ENCODE data around the gene TOMM20. TPM values are rescaled to one million over a fixed set of nuclear protein-coding genes. Genes with fewer than 3 reads are reported as not detected.

Gene TOMM20
- total RNA-seq, 1 experiment from 2014 or later, result 101 TPM

DNA sequence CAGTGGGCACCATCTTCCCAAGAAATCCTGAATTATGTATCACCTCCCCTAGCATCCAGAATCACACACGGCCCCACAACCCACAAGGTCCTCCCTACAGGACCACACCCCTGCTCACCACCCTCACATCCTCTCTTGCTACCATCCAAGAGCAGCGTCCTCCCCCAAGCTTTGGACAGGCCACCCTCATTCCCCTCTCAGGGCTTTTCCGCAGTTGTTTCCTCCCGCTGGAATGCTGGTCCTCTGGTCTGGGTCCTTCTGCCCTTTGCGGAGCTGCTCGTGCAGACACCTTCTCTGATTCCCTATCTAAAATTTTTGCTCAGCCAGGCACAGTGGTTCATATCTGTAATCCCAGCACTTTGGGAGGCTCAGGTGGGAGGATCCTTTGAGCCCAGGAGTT, 56.5 kb downstream of the TOMM20 start:
- POLR2A ChIA-PET, result interaction anchor here (0.6 kb wide), 1 partner anchor 461 kb away, joined by 4 read pairs; no protein-coding TSS in a partner anchor
- in situ Hi-C loops (cut with HindIII; ENCODE audit: low pct_unique_long_range_greater_than_20kb, low sequenced_read_pairs) (loop anchor here (10.0 kb wide), 2 partner anchors 117 to 327 kb away; no protein-coding TSS in a partner anchor), intact Hi-C loops (cut with micrococcal nuclease; ENCODE audit: unreplicated experiment) (loop anchor here (10.0 kb wide), 1 partner anchor 197 kb away; no protein-coding TSS in a partner anchor)
- Histone ChIP-seq H3K27ac (ENCODE audit: low read length) (peak overlapping the region; percentile 100), H3K36me3 (ENCODE audit: control insufficient read depth, insufficient read depth, low read length) (no peaks in the 10 kb centered on the region), H3K27me3 (ENCODE audit: control insufficient read depth, insufficient read depth, low read length) (no peaks in the 10 kb centered on the region), H3K4me1 (ENCODE audit: control insufficient read depth, insufficient read depth, low read length) (peaks cover 87% of the 10 kb centered on the region), H3K9me3 (ENCODE audit: control insufficient read depth, insufficient read depth, low read depth, low read length) (no peaks in the 10 kb centered on the region), H3K4me3 (ENCODE audit: low read depth in 2 of 2, low read length in 2 of 2) (no peak overlapping the region)
- TF ChIP-seq, protein P1, sequence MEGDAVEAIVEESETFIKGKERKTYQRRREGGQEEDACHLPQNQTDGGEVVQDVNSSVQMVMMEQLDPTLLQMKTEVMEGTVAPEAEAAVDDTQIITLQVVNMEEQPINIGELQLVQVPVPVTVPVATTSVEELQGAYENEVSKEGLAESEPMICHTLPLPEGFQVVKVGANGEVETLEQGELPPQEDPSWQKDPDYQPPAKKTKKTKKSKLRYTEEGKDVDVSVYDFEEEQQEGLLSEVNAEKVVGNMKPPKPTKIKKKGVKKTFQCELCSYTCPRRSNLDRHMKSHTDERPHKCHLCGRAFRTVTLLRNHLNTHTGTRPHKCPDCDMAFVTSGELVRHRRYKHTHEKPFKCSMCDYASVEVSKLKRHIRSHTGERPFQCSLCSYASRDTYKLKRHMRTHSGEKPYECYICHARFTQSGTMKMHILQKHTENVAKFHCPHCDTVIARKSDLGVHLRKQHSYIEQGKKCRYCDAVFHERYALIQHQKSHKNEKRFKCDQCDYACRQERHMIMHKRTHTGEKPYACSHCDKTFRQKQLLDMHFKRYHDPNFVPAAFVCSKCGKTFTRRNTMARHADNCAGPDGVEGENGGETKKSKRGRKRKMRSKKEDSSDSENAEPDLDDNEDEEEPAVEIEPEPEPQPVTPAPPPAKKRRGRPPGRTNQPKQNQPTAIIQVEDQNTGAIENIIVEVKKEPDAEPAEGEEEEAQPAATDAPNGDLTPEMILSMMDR (IDR thresholded peaks at IDR 0.05), result no peak
- TF ChIP-seq POLR2AphosphoS5 (IDR thresholded peaks at IDR 0.05; ENCODE audit: low read depth, low read length) (no peak), TCF7L2 (IDR thresholded peaks at IDR 0.05; ENCODE audit: low read depth, low read length) (no peak), SIN3A (IDR thresholded peaks at IDR 0.05; ENCODE audit: borderline replicate concordance, insufficient read depth, low read depth, low read length) (no peak)
- TF ChIP-seq, protein P2, sequence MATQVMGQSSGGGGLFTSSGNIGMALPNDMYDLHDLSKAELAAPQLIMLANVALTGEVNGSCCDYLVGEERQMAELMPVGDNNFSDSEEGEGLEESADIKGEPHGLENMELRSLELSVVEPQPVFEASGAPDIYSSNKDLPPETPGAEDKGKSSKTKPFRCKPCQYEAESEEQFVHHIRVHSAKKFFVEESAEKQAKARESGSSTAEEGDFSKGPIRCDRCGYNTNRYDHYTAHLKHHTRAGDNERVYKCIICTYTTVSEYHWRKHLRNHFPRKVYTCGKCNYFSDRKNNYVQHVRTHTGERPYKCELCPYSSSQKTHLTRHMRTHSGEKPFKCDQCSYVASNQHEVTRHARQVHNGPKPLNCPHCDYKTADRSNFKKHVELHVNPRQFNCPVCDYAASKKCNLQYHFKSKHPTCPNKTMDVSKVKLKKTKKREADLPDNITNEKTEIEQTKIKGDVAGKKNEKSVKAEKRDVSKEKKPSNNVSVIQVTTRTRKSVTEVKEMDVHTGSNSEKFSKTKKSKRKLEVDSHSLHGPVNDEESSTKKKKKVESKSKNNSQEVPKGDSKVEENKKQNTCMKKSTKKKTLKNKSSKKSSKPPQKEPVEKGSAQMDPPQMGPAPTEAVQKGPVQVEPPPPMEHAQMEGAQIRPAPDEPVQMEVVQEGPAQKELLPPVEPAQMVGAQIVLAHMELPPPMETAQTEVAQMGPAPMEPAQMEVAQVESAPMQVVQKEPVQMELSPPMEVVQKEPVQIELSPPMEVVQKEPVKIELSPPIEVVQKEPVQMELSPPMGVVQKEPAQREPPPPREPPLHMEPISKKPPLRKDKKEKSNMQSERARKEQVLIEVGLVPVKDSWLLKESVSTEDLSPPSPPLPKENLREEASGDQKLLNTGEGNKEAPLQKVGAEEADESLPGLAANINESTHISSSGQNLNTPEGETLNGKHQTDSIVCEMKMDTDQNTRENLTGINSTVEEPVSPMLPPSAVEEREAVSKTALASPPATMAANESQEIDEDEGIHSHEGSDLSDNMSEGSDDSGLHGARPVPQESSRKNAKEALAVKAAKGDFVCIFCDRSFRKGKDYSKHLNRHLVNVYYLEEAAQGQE (IDR thresholded peaks at IDR 0.05; ENCODE audit: insufficient read depth in 1 of 2, low read depth in 2 of 2, low read length in 1 of 2), result no peak
- ATAC-seq (no peak), DNase-seq (ENCODE audit: low read depth, low spot score) (no peak)
- CTCF ChIA-PET, result no interaction called here
- BruUV-seq (replicated peaks), result no TSS peak

DNA sequence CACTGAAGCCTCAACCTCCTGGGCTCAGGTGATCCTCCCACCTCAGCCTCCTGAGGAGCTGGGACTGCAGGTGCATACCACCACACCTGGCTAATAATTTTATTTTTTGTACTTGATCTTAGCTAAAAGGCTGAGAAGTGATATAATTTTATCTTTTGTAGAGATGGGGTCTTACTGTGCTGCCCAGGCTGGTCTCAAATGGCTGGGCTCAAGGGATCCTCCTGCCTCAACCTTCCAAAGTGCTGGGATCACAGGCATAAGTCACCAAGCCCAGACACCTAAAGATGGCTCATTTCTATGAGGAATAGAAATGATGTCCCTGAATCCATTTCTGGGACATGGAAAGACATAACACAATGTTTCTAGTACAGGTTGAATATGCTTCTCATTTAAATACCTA, 57.8 kb downstream of the TOMM20 start:
- Histone ChIP-seq H3K27me3 (ENCODE audit: control insufficient read depth, insufficient read depth, low read length) (no peaks in the 10 kb centered on the region), H3K27ac (ENCODE audit: low read length) (peak overlapping the region; percentile 100), H3K36me3 (ENCODE audit: control insufficient read depth, insufficient read depth, low read length) (no peaks in the 10 kb centered on the region), H3K9me3 (ENCODE audit: control insufficient read depth, insufficient read depth, low read depth, low read length) (no peaks in the 10 kb centered on the region), H3K4me3 (ENCODE audit: low read depth in 2 of 2, low read length in 2 of 2) (no peak overlapping the region), H3K4me1 (ENCODE audit: control insufficient read depth, insufficient read depth, low read length) (peaks cover 85% of the 10 kb centered on the region)
- no peak for TF ChIP-seq TCF7L2 (IDR thresholded peaks at IDR 0.05; ENCODE audit: low read depth, low read length)
- TF ChIP-seq, protein P2 (IDR thresholded peaks at IDR 0.05; ENCODE audit: insufficient read depth in 1 of 2, low read depth in 2 of 2, low read length in 1 of 2), result no peak
- TF ChIP-seq POLR2AphosphoS5 (IDR thresholded peaks at IDR 0.05; ENCODE audit: low read depth, low read length), result no peak
- TF ChIP-seq, protein P1 (IDR thresholded peaks at IDR 0.05), result no peak
- TF ChIP-seq SIN3A (IDR thresholded peaks at IDR 0.05; ENCODE audit: borderline replicate concordance, insufficient read depth, low read depth, low read length), result no peak
- intact Hi-C loops (cut with micrococcal nuclease; ENCODE audit: unreplicated experiment) (loop anchor here (10.0 kb wide), 1 partner anchor 196 kb away; no protein-coding TSS in a partner anchor), in situ Hi-C loops (cut with HindIII; ENCODE audit: low pct_unique_long_range_greater_than_20kb, low sequenced_read_pairs) (loop anchor here (10.0 kb wide), 2 partner anchors 116 to 326 kb away; no protein-coding TSS in a partner anchor)
- BruUV-seq (replicated peaks), result no TSS peak
- ATAC-seq (no peak), DNase-seq (ENCODE audit: low read depth, low spot score) (no peak)
- ChIA-PET CTCF (interaction anchor here (2.0 kb wide), 1 partner anchor 22 kb away, joined by 5 read pairs; no protein-coding TSS in a partner anchor), POLR2A (interaction anchor here (0.7 kb wide), 1 partner anchor 152 kb away, joined by 3 read pairs; no protein-coding TSS in a partner anchor)
